Activated CD8-positive, alpha-beta T cell treated with anti-CD3 and anti-CD28 coated beads, Interleukin-2, amount 10 ng/mL, durations not matched to agents 7 days and 5 days (primary cell): ENCODE measurements around the gene KLK13. TPM values are rescaled to one million over a fixed set of nuclear protein-coding genes. Genes with fewer than 3 reads are reported as not detected.

Source experiments
- ATAC-seq: fragments of 150-1000 bp; cut with Tn5 transposase; one replicate; pipeline ENCODE4 v1.10.0; 2021; ENCODE audit warnings: moderate library complexity
- CTCF ChIA-PET: fragments of 350-600 bp; sonication (Branson Sonifier 250); formaldehyde crosslinking; loops from one replicate; lab custom pipeline; 2021; ENCODE audit warnings: antibody characterized with exemption; lab: Charles Lee
- POLR2A ChIA-PET: fragments of 350-600 bp; sonication (Branson Sonifier 250); formaldehyde crosslinking; loops from one replicate; lab custom pipeline; 2021; ENCODE audit warnings: antibody characterized with exemption; lab: Charles Lee
- DNase-seq: peaks from one replicate; pipeline ENCODE4 v3.0.0-alpha.2; 2020
- H3K27ac Mint-ChIP-seq: one replicate; pipeline ENCODE4 v1.8.0; 2021; ENCODE audit warnings: mild to moderate bottlenecking, mixed read lengths
- H3K27me3 Mint-ChIP-seq: one replicate; pipeline ENCODE4 v1.8.0; 2021; ENCODE audit warnings: low read depth, mixed read lengths
- H3K36me3 Mint-ChIP-seq: one replicate; pipeline ENCODE4 v1.8.0; 2021; ENCODE audit warnings: low read depth, mixed read lengths
- H3K4me1 Mint-ChIP-seq: one replicate; pipeline ENCODE4 v1.8.0; 2021; ENCODE audit warnings: low read depth, mixed read lengths
- H3K4me3 Mint-ChIP-seq: one replicate; pipeline ENCODE4 v1.8.0; 2021; ENCODE audit warnings: mild to moderate bottlenecking, mixed read lengths
- H3K9me3 Mint-ChIP-seq: one replicate; pipeline ENCODE4 v1.8.0; 2022; ENCODE audit warnings: mixed read lengths; ENCODE audit not compliant: insufficient read depth
- total RNA-seq, 2 experiments: library from RNA; stranded (reverse); gene quantifications; one replicate each; pipeline ENCODE4 v1.2.3, GENCODE V29; 2021

Gene KLK13
- total RNA-seq, 2 experiments from 2014 or later, result not detected

DNA sequence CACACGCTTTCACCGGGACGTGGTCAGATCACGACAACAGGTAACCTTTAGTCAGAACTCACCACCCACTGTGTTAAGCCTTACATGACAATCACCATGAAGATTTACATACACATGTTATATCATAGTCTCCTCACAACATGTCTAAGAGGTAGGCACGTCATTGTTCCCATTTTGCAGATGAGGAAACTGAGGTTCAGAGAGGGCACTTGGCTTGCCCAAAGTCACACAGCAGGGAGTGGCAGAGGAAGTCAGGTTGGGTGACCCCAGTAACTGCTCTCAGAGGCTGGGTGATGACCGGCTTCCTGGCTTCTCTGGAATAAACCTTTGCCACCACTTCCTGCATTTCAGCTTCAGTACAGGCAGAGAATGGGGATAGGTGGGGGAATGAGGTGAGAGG lies 50.6 kb downstream of the KLK13 start:
- H3K27ac Mint-ChIP-seq, result no peak overlapping the region
- no peak overlapping the region for H3K4me3 Mint-ChIP-seq
- no peaks in the 10 kb centered on the region for H3K36me3 Mint-ChIP-seq
- H3K9me3 Mint-ChIP-seq, result no peaks in the 10 kb centered on the region
- H3K27me3 Mint-ChIP-seq, result peaks cover 43% of the 10 kb centered on the region
- ChIA-PET POLR2A (no interaction called here), CTCF (no interaction called here)
- DNase-seq, result no peak
- H3K4me1 Mint-ChIP-seq, result peaks cover 19% of the 10 kb centered on the region
- no peak for ATAC-seq

DNA sequence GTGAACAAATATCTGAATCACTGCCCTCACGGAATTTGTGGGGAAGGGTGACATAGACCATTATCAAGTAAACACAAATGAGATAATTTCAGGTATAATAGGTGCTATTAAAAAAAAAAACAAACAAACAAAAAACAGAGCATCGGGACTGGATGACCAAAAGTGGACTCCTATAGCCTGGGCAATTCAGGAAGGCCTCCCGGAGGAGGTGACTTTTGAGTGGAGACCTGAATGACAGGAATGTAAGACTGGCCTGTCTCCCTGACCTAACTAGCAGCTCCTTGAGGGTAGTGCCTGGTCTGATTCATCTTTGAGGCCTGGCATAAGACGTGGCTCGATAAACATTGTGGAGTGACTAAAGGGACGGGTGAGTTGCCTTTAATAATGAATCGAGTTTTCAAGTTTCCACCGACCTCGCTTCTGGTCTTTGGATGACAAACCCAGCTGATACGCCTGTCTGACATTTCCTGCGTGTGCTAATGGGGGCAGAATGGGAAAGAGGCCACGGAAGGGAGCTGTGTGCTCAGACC lies 52.2 kb downstream of the KLK13 start:
- Mint-ChIP-seq H3K4me1 (peaks cover 11% of the 10 kb centered on the region), H3K27me3 (peaks cover 29% of the 10 kb centered on the region), H3K27ac (no peak overlapping the region), H3K4me3 (no peak overlapping the region), H3K36me3 (no peaks in the 10 kb centered on the region), H3K9me3 (no peaks in the 10 kb centered on the region)
- ATAC-seq, result no peak
- POLR2A ChIA-PET, result no interaction called here
- CTCF ChIA-PET, result no interaction called here
- DNase-seq, result no peak

DNA sequence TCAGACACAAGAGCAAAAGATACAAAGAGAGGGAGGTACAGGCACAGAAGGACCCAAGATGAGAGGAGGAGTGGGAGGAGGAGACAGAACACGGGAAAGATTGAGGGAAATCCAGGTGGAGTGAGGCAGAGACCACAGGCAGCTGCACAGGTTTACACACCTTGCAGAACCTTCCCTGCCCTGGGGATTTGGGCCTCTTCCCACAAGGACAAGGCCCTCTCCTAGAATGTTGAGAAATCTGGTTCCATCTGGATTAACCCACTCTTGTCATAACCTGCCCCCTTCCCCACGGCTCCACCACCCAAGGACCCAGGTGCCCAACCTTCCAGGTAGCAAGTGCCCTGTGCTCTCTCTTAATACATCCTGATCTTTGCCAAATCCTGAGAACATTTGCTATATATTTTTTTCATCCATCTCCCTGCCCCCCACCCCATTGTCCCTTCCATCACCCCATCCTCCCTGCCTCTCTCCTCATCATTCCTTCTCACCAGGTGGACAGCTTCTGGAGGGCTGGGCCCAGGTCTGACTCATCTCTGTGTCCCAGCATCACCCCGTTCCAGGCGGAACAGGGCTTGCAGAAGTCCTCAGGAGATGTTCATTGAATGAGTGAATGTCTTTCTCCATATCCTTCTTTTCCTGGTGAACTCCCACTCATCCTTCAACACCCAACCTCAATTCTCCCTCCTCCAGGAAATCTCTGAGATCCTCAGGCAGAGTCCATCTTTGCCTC lies 54.7 kb downstream of the KLK13 start:
- POLR2A ChIA-PET, result no interaction called here
- H3K27me3 Mint-ChIP-seq, result peaks cover 13% of the 10 kb centered on the region
- CTCF ChIA-PET, result interaction anchor here (2.3 kb wide), 1 partner anchor 11 kb away, joined by 5 read pairs; no protein-coding TSS in a partner anchor
- no peaks in the 10 kb centered on the region for H3K9me3 Mint-ChIP-seq
- no peak overlapping the region for H3K4me3 Mint-ChIP-seq
- no peak for DNase-seq
- H3K27ac Mint-ChIP-seq, result no peak overlapping the region
- H3K4me1 Mint-ChIP-seq, result peaks cover 4% of the 10 kb centered on the region
- no peak for ATAC-seq
- no peaks in the 10 kb centered on the region for H3K36me3 Mint-ChIP-seq

GRCh38 chr19:51009061-51009891 lies 55.6 kb downstream of the KLK13 start:
- no peaks in the 10 kb centered on the region for H3K36me3 Mint-ChIP-seq
- H3K4me1 Mint-ChIP-seq, result peaks cover under 1% of the 10 kb centered on the region
- H3K9me3 Mint-ChIP-seq, result no peaks in the 10 kb centered on the region
- no peak for DNase-seq
- H3K4me3 Mint-ChIP-seq, result no peak overlapping the region
- no peak for ATAC-seq
- CTCF ChIA-PET, result no interaction called here
- H3K27me3 Mint-ChIP-seq, result peaks cover 7% of the 10 kb centered on the region
- POLR2A ChIA-PET, result no interaction called here
- H3K27ac Mint-ChIP-seq, result no peak overlapping the region

DNA sequence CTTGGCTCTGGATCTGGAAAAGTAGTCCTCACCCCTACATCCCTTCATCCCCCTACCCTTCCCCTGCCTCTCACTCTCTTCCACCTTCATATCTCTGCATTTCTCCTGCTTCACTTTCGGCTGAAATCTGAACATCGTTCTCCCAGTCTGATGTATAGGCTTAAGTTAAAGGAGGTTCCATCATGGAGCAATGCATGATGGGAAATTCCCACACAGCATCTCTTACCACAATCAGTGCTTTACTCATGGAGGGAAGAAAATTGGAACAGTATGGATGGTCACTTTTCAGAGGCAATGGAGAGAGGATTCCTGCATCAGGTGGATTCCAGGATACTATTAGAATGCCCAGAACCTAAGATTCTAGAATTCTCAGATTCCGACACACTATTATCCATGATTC lies 57.4 kb downstream of the KLK13 start:
- Mint-ChIP-seq H3K4me3 (no peak overlapping the region), H3K4me1 (no peaks in the 10 kb centered on the region), H3K27me3 (peaks cover 2% of the 10 kb centered on the region), H3K9me3 (no peaks in the 10 kb centered on the region), H3K36me3 (no peaks in the 10 kb centered on the region), H3K27ac (no peak overlapping the region)
- no peak for DNase-seq
- POLR2A ChIA-PET, result no interaction called here
- CTCF ChIA-PET, result no interaction called here
- ATAC-seq, result no peak

- no peaks in the 10 kb centered on the region for H3K4me1 Mint-ChIP-seq
- peaks cover 6% of the 10 kb centered on the region for H3K27me3 Mint-ChIP-seq
- H3K36me3 Mint-ChIP-seq, result no peaks in the 10 kb centered on the region
- H3K4me3 Mint-ChIP-seq, result no peak overlapping the region
- ATAC-seq, result no peak
- no peak overlapping the region for H3K27ac Mint-ChIP-seq
- H3K9me3 Mint-ChIP-seq, result no peaks in the 10 kb centered on the region
- ChIA-PET POLR2A (interaction anchor here (0.6 kb wide), 1 partner anchor 829 kb away, joined by 4 read pairs; no protein-coding TSS in a partner anchor), CTCF (no interaction called here)
- DNase-seq, result no peak
Observed at GRCh38 chr19:51006406-51006805, 58.5 kb downstream of the KLK13 start.

Other genes starting within 250 kb of the KLK13 start
- under 1 TPM; 0.45 to 0.47 TPM for gene KLK1, start 241.3 kb downstream of the KLK13 start, total RNA-seq
- not detected for gene KLK15, start 231.5 kb downstream of the KLK13 start, total RNA-seq
- gene KLK3, start 210.2 kb downstream of the KLK13 start, total RNA-seq, result not detected
- gene KLK2, start 191.7 kb downstream of the KLK13 start, total RNA-seq, result not detected
- not detected for gene KLK4, start 153.7 kb downstream of the KLK13 start, total RNA-seq
- not detected for gene KLK5, start 112.1 kb downstream of the KLK13 start, total RNA-seq
- not detected for gene KLK6, start 95.5 kb downstream of the KLK13 start, total RNA-seq
- gene KLK7, start 81.2 kb downstream of the KLK13 start, total RNA-seq, result not detected
- not detected for gene KLK8, start 63.5 kb downstream of the KLK13 start, total RNA-seq
- not detected for gene KLK10, start 45.4 kb downstream of the KLK13 start, total RNA-seq
- gene KLK11, start 38.5 kb downstream of the KLK13 start, total RNA-seq, result not detected
- gene KLK12, start 30.1 kb downstream of the KLK13 start, total RNA-seq, result not detected
- gene KLK14, start 17.8 kb upstream of the KLK13 start, total RNA-seq, result under 1 TPM in 1 of 2 experiments, not detected in 1; 0.57 TPM
- 1 to 10 TPM; 8.7 to 10.0 TPM for gene CTU1, start 43.3 kb upstream of the KLK13 start, total RNA-seq
- under 1 TPM; 0.58 to 0.60 TPM for gene SIGLEC9, start 59.8 kb upstream of the KLK13 start, total RNA-seq
- not detected for gene SIGLEC7, start 77.2 kb upstream of the KLK13 start, total RNA-seq
- 1 to 10 TPM; 2.3 to 4.0 TPM for gene CD33, start 160.0 kb upstream of the KLK13 start, total RNA-seq
- not detected for gene SIGLECL1, start 186.0 kb upstream of the KLK13 start, total RNA-seq
- not detected for gene IGLON5, start 246.6 kb upstream of the KLK13 start, total RNA-seq